ENCODE results near the gene B3GAT3.

DNA sequence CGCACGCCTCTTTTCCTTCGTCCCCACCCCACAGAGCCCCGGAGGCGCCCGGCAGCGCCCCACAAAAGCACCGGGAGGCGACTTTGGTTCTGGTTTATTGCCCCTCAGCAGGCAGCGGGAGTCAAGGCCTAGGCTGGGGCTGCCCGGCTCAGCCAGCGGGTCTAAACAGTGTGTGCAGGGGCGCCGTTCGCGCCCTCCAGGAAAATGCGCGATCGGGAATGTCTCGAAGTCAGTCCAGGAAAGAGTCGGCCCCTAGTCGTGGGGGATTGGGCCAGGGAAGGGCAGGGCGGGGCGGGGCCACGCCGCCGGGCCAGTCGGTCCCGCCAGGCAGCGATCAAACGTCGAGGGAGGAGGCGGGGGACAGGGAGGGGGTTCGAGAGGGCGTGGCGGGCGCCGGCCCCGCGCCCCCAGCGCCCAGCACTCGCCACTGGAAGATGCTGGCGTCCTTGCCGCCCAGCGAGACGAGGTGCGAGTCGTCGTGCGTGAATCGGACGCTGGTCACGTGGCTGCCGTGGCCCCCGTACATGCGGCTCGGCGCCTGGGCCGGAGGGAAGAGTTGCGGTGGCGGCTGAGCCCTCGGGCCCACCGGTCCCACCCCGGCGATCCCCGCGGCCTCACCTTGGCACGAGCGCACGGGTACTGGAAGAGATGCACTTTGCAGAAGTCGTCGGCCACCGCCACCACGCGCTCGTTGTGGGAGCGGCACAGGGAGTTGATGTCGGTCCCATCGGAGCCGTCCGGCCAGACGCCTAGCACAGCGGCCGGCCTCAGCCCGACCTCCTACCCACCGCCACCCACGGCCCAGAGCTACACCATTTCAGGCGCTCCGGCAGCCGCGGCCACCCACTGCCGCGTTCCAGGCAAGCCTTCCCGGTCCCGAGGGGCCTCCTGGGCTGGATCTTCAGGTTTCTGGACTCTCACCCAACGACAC lies 19.4 kb downstream of the B3GAT3 start:
- TF ChIP-seq, protein P1, sequence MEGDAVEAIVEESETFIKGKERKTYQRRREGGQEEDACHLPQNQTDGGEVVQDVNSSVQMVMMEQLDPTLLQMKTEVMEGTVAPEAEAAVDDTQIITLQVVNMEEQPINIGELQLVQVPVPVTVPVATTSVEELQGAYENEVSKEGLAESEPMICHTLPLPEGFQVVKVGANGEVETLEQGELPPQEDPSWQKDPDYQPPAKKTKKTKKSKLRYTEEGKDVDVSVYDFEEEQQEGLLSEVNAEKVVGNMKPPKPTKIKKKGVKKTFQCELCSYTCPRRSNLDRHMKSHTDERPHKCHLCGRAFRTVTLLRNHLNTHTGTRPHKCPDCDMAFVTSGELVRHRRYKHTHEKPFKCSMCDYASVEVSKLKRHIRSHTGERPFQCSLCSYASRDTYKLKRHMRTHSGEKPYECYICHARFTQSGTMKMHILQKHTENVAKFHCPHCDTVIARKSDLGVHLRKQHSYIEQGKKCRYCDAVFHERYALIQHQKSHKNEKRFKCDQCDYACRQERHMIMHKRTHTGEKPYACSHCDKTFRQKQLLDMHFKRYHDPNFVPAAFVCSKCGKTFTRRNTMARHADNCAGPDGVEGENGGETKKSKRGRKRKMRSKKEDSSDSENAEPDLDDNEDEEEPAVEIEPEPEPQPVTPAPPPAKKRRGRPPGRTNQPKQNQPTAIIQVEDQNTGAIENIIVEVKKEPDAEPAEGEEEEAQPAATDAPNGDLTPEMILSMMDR (IDR thresholded peaks at IDR 0.05) = peak; percentile 6 to 25 (median 22)
- TF ChIP-seq POLR2AphosphoS5 (IDR thresholded peaks at IDR 0.05) = peak; percentile 9 to 68 (median 54)
- TF ChIP-seq EP300 (IDR thresholded peaks at IDR 0.05) = peak in 1 of 4 donors; percentile 17
